SHP77 (cell line): ENCODE data around the gene CERS6.
"Not testable (repeated sequence)": the region's sequence is repeated elsewhere in the genome, so short reads cannot be mapped to it uniquely, and the experiment has no call there.

ENCODE experiments used
- DNase-seq, 2 experiments: peaks; one replicate each; lab custom pipeline; 2025; lab: John Stamatoyannopoulos, UW

Gene CERS6

DNA sequence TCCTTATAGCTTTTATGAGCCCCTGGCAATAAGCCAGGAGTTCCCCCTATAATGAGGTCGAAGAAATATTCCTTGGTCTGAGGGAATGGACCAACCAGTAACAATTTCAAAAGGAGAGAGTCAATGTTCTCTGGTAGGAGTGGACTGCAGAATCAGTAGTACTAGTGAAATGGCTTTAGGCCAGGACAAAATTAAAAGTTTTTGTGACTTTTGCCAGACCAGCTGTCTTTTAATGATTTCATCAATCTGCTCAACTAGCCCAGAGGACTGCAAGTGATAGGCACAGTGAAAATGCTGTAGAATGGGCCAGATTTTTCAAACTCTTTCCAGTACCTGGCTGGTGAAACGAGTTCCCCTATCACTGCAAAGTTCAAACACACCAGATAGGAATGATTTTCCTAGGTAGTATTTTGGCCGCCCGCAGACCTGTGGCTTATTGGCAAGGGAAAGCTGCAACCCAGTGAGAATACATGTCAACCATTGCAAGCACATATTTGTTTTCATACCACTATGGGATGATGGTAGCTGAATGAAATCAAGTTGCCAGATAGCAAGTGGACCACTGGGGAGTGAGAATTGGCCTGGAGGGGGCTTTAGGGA is 45.5 kb downstream of the CERS6 start:
- DNase-seq = no peak

DNA sequence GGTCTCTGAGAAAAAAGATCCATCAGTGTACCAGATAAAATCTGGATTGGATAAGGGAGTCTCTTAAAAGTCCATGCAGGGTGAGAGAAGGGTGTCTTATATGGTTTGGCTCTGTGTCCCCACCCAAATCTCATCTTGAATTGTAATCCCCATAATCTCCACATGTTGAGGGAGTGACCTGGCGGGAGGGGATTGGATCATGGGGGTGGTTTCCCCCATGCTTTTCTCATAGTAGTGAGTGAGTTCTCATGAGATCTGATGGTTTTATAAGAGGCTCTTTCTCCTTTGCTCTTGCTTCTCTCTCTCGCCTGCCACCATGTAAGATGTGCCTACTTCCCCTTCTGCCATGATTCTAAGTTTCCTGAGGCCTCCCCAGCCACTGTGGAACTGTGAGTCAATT is 46.8 kb downstream of the CERS6 start:
- DNase-seq = not testable (repeated sequence)

DNA sequence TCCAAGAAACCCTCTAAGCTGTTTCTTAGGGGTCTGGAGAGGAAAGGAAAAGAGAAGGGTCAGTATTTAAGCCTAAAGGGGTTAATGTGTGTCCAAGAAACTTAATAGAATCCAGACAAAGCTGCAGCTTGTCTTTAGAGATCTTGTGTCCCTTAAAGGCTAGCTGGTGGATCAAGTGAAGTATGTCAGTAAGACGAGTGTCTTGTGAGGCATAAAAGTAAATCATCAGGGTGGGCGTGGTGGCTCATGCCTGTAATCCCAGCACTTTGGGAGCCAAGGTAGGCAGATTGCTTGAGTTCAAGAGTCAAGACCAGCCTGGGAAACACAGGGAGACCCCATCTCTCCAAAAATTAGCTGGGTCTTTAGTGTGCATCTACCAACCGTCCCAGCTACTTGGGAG is 47.8 kb downstream of the CERS6 start:
- no peak for DNase-seq

DNA sequence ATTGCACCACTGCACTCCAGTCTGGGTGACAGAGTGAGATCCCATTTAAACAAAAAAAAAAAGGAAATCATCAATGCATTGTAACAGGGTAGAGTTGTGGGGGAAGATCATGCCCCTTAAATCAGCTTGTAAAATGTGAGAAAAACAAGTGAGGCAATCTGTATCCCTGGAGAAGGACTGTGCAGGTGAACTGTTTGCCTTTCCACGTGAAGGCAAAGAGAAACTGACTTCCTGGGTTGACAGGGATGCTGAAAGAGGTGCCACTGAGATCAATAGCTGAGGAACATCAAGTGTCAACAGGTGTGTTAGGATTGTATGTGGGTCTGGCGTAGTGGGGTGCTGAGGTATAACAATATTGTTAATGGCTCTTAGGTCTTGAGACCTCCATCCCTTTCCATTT is 48.3 kb downstream of the CERS6 start:
- DNase-seq = no peak

DNA sequence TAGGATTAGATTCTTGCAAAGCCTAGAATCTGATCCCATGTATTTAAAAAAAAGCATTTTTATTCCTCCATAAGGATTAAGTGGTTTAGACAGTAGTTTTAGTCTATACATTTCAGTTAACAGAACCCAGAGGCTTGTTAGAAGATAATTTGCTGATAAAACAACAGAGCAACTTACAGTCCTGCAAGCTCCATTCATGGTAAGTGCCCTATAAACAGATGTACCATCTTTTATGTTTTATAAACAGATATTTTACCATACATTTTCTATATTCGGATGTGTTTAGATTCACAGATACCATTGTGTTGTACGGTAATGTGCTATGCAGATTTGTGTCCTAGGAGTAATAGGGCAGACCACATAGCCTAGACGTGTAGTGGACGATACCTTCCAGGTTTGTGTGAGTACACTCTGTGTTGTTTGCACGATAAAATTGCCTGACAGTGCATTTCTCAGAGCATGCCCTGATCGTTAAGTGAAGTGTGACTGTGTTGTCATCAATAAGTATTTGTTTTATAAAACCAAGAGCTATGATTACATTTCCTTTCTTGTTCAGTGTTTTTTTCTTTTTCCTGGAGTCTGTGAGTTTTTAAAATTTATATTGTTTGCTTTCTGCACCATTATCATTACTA is 54.2 kb downstream of the CERS6 start:
- DNase-seq = no peak

DNA sequence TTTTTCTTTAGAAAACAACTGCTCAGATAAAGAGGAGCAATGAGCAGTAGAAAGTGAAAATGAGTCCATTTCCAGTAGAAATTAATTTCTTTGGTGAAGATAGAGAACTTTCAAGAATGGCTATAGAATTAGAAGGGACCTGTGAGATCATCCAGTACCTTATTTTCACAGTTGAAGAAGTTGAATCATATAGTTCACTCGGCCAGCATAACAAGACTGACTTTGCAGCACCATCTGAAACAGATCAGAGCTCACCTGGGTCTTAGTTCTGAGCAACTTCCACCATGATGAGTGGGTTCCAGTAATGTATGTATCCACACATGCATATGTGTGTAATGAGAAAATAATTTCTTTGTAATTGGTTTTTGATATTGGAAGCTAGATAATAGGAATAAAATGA is 58.6 kb downstream of the CERS6 start:
- DNase-seq = no peak

DNA sequence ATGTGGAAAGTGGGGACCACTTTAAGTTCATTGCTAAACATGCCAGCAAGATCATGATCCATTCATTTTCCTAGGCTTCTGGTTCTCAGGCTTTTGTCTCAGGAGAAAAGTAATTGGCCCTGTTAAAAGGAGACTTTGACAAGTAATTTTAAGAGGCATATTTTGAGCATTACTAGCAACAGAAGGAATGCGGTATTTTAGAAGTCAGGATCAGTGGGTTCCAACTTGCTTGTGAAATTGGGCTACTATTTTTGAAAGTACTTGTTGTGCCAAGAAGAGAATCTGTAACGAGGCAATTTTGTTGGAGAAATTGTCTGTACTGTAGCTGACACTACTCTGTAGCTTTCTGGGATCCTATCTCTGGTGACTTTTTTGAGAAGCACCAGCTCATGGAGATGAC is 59.4 kb downstream of the CERS6 start:
- no peak for DNase-seq

DNA sequence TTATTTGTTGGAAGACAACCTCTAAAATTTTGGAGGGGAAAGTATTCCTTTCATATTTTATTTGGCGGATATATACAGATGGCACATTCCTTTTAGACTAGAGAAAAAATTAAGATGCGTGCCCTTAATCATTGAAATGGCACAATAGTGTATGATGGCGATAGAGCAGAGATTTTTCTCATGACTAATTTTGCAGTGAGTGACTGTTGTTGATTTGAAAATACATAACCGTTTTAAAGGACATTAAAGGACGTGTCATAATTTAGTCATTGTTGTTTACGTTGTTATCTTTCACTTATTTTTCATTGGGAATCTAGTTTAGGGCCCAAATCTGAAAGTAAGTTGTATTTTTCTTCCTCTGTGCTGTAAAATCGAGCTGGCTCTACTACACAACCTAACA is 61.7 kb downstream of the CERS6 start:
- no peak for DNase-seq

DNA sequence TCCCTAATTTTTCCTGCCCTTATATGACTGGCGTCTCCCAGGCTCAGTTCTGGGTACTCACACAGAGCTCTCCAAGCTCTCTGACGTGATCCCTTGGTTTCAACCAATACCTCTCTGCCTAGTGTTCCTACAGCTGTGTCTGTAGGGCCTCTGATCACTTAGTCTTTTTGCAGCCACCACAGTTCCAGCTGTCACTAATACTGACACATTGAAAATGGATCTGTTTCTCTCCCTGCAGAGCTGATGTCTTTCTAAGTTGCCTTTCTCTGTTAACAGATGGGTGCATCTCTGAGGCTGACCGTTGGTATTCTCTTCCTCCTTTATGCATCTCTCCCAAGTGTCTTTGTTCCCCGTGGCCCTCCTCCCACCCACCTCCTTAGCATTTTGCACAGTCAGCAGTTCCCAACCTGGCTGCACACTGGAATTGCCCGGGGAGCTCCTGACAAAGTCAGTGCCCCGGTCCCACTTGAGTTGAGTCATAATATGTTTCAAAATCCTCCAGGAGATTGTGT is 62.5 kb downstream of the CERS6 start:
- DNase-seq = peak; percentile 26 to 52

DNA sequence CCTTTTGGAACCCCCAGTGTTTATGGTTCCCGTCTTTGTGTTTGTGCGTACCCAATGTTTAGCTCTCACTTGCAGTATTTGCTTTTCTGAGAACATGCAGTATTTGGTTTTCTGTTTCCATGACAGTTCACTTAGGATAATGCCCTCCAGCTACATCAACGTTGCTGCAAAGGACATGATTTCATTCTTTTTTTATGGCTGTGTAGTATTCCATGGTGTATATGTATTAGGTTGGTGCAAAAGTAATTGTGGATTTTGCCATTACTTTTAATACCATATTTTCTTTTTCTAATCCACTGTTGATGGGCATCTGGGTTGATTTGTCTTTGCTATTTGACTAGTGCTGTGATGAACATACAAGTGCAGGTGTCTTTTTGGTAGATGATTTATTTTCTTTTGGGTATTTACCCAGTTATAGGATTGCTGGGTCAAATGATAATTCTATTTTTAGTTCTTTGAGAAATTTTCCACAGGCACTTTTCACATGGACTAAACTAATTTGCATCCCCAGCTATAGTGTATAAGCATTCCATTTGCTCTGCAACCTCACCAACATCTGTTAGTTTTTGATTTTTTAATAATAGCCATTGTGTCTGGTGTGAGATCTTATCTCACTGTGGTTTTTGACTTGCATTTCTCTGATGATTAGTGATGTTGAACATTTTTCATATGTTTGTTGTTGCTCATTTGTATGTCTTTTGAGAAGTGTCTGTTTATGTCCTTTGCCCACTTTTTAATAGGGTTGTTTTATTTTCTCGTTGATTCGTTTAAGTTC is 63.6 kb downstream of the CERS6 start:
- no peak for DNase-seq

DNA sequence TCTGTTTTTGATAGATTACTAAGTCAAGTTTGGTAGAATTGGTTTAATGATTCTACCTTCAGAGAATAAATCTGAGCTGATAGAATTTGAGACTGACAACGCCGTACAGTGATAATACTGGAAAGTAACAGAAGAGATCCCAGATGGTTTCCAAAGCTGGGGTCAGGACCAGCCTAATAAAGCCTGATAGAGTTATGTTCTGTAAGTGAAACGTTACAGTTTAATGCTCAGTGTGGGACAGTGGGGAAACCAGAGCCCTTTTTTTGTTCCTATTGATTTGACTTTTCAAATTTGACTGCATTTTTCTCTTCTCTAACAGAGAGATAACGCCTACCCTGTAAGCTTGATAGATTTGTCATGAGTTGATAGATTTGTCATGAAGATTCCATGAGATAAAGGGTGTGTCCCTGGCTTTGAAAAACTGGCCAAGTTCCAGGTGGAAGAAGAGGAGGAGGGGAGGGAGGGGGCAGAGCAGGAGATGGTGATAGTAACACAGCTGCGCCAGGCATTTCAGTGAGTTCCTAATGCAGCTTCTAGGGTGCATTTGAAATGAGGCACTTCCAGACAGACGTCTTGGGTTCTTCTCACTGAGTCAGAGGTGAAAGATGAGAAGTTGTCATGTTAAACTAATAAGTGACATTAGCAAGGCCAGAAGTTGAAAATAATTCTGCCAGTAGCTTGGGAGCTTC is 65.1 kb downstream of the CERS6 start:
- no peak for DNase-seq

DNA sequence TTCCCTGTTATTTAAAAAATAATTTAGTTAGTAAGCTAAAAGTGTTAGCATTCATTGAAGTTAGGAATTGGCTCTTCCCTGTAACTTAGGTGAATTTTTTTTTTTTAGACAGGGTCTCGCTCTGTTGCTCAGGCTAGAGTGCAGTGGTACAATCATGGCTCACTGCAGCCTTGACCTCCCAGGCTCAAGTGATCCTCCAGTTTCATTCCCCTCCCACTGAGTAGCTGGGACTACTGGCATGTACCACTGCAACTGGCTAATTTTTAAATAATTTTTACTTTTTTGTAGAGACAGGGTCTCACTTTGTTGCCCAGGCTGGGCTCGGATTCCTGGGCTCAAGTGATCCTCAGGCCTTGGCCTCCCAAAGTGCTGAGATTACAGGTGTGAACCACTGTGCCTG is 66.4 kb downstream of the CERS6 start:
- no peak for DNase-seq

DNA sequence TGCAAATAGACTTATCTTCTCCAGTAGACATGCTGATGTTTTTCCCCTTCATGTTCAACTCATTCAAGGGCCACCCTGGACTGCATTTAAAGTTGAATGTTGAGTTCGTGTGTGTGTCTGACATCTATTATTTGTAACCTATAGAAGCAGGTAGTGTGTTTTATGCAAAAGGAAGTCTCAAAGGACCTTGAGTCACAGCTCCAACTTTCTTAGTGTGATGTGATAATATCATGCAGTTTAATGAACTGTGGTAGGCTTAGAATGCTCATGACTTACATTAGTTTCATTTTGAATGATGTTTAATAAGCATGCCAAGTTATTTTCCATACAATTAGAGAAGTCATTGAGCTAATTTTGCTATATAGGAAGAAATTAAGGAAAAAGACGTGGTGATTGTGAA is 67.9 kb downstream of the CERS6 start:
- DNase-seq = no peak

DNA sequence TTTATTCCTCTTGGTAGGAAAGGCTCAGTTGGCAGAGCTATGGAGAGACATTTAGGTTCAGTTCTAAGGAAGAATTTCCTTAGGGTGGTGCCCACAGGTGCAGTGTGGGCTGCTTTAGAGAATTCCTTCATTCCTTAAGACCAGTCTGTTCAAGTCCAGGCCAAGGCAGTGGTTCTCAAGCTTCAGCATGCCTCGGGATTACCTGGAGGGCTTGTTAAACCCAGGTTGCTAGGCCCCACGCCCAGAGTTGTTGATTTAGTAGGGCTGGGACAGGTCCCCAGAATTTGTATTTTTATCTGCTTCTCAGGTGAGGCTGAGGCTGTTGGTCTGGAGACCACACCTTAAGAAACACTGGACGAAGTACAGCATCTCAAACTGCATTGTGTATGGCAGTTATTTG is 68.9 kb downstream of the CERS6 start:
- DNase-seq = no peak

DNA sequence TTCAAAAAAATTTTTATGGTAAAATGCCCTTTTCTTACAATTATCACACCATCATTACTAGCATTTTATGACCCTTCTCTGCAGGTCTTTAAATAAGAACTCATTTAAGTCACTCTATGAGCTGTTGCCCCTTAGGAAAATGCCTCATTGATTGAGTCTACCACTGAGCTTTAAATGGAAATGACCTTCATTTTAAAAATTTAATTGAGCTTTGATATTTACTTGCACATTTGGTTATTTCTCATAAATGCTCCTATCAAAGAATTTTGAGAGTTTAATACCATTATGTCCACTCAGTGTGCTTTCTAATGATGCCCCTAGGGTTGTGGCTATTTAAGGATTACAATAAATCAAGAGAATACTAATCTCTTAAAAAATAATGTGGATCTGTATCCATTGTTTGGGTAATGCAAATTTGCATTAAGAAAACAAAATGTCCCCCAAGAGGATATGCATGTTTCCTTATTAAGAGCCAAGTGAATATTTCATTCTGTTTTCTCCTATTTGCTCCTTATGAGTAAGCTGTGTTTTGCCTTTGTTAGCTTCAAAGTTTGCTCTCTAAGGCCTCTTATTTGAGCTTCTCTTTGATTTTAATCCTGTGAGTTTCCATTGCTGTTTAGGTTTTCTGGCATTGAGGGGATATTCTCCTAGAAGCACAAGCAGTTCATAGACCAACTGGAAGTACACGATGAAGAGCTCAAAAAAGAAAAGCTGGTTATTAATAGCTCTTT is 69.8 kb downstream of the CERS6 start:
- no peak for DNase-seq

DNA sequence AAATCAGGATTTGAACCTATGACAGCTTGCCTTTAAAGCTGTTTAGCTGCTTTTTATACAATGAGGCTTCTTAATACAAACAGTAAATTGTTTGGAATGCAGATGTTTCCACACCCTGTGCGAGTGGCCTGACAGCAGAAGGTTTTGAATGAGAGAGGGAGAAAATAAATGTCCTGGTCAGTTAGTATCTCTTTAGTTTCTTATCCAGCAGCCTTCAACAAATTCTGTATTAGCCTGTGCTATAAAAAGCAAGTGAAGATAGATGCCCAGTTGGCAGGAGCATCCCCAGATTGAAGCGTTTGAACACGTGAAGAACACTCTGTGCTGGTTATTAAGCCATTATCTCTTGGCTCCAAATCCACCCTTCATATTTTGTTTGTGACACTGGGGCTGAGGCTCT is 70.6 kb downstream of the CERS6 start:
- DNase-seq = no peak

DNA sequence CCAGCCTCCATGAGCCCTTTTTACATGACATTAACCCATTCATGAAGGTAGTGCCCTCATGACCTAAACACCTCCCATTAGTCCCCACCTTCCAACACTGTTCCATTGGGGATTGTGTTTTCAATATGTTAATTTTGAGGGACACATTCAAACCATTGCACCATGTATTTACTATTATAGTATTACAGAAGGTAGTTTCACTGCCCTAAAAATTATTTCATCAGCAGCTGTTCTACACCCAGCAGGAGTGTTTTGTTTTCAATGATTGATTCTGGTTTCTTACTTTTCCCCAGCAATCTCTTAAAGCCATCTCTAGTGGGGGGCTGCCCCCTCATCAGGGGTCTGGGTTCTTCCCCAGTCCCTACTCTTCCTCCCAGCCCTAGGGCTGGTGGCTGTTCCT is 71.9 kb downstream of the CERS6 start:
- no peak for DNase-seq

DNA sequence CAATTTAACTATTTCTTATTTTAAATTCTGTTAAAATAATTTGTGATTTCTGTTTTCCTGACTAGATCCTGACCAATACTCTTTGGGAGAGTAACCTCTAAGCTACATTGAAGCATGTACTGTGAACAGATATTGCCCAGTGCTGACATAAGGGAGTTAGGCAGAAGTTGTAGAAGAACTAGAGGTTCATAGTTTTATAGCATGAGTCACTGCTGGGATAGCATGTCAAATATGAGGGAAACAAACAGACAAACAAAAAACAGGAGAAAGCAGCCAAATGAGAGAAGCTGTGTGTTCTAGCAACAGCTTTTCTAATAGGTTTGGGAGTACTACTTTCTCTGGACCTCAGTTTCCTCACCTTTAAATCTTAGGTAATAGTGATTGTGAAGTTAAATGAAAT is 72.4 kb downstream of the CERS6 start:
- no peak for DNase-seq

DNA sequence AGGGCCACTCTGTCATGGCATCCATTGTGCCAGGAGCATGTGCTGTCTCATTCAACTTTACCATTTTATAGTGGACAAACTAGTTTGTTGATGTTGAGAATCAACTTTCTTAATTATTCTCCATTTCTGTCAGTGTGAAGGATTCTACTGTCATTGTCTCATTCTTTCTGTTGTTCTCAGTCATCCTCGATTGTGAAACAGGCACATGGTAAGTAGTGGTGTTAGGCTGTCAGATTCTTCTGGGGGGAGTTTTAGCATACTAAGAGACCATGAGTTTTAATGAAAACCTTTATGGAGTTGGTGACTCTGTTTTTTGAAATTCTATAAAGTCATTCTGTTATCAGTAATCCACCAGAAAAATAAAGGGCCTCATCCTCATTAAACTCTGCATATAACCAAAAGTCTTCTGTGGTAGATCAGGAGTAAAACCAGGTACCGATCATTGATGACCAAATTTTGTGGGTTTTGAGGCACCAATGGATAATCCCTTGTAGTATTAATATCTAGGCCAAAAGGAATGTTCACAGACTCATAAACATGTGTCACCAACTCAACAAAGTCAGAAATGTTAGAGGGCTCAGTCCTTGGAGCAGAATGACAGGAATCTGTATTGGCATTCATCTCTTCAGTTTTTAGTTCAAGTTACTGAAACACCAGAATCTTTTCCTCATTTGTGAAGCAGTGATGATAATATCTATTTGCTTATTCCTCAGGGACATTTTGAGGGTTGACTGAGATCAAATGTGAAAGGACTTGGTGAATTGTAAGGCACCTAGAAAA is 73.2 kb downstream of the CERS6 start:
- no peak for DNase-seq

DNA sequence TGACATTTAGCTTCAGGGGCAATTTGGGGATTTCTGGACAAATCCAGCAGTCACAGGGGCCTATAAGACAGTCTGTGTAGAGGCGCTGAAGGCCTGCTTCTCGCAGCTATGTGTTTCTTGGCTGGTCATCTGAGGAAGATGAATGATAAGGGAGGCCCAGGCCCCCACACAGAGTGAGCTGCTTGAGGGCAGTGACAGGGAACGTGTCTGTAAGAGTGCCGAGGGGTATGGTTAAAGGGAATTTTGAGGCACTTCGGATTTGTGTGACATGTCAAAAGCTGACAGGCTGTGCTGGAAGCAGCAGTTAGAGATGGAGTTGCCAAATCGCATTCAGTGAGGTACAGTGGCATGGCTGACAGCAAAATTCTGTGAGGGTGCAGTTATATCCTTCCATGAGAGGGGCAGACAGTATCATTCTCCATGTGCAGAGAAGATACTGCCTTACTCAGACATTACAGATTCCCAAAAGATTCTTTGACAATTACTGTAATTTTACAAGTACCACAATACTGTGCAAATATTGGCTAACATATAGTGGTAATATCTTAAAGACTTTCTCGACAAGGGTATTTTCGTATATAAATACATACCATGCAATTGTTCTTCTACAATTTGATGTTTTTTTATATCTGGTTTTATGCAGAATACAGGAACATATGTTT is 74.0 kb downstream of the CERS6 start:
- DNase-seq = no peak
